Heart right ventricle (tissue), 16 donors: ENCODE results near the gene C1QTNF6. TPM values are rescaled to one million over a fixed set of nuclear protein-coding genes. Genes with fewer than 3 reads are reported as not detected.
"Not testable (repeated sequence)": the region's sequence is repeated elsewhere in the genome, so short reads cannot be mapped to it uniquely, and the experiment has no call there.

ENCODE experiments used
- ATAC-seq, 8 donors: fragments of 200-7000 bp; cut with Tn5 transposase; one replicate each; pipeline ENCODE4 v1.9.1; 2020; ENCODE audit warnings: mild to moderate bottlenecking in 8 of 8, moderate library complexity in 8 of 8, moderate number of reproducible peaks in 1 of 8
- DNase-seq, 2 donors: peaks; one replicate each; pipeline ENCODE4 v3.0.0-alpha.2; 2020
- H3K27ac ChIP-seq, 10 donors: fragments of 200-600 bp; sonication (generic) in 2 of 10; one replicate each; pipeline versions ENCODE4 v1.5.0 to v1.8.0; 2020 to 2022; ENCODE audit warnings: mild to moderate bottlenecking in 3 of 10
- H3K27me3 ChIP-seq, 7 donors: fragments of 200-600 bp; one replicate each; pipeline ENCODE4 v1.8.0; 2021 to 2022; ENCODE audit warnings: mild to moderate bottlenecking in 2 of 7
- H3K36me3 ChIP-seq, 9 donors: fragments of 200-600 bp; sonication (generic) in 1 of 9; one replicate each; pipeline versions ENCODE4 v1.5.0 to v1.8.0; 2020 to 2022; ENCODE audit warnings: mild to moderate bottlenecking in 2 of 9
- H3K4me1 ChIP-seq, 9 donors: fragments of 200-600 bp; sonication (generic) in 1 of 9; one replicate each; pipeline versions ENCODE4 v1.5.0 to v1.8.0; 2020 to 2022; ENCODE audit warnings: mild to moderate bottlenecking in 4 of 9
- H3K4me3 ChIP-seq, 10 donors: fragments of 200-600 bp; sonication (generic) in 2 of 10; one replicate each; pipeline versions ENCODE4 v1.5.0 to v1.8.0; 2020 to 2022; ENCODE audit warnings: mild to moderate bottlenecking in 7 of 10, moderate library complexity in 2 of 10
- H3K9me3 ChIP-seq, 11 donors: fragments of 200-600 bp in 10 of 11; sonication (generic) in 2 of 11; one replicate each; pipeline versions ENCODE4 v1.5.0 to v1.8.0; 2013 to 2022; ENCODE audit warnings: mild to moderate bottlenecking in 2 of 11, control low read depth in 1 of 11, moderate library complexity in 1 of 11
- CTCF ChIP-seq, 9 donors: fragments of 200-600 bp; sonication (generic) in 2 of 9; IDR thresholded peaks; one replicate each; pipeline versions ENCODE4 v1.5.0 to v1.8.0; 2021 to 2022; ENCODE audit warnings: antibody characterized with exemption in 9 of 9, mild to moderate bottlenecking in 5 of 9, moderate library complexity in 1 of 9
- WGBS, 2 donors: extraction: QIAGEN DNeasy Blood & Tissue Kit; methylation state at CpG; one replicate each; pipeline ENCODE4 v1.1.7; 2013; ENCODE audit warnings: inconsistent platforms in 1 of 2; 5-methylcytosine and 5-hydroxymethylcytosine counted together
- intact Hi-C, 10 donors: fragments of 100-400 bp; cut with DNase I; formaldehyde crosslinking; loops; one replicate each; pipeline versions ENCODE4 v1.11.1 to v1.14.2; 2022
- polyA plus RNA-seq, 2 donors: library from polyadenylated mRNA; stranded (reverse); fragments of 200-250 nt; gene quantifications; one replicate each; pipeline ENCODE4 v1.2.3, GENCODE V29; 2013
- total RNA-seq, 10 donors: library from RNA; stranded (reverse); fragmentation: NEBNext Ultra II Directional in 3 of 10; extraction: Animal tissue kit (Norgen Biotek cat#: 25700) in 3 of 10; gene quantifications; one replicate each; pipeline versions ENCODE4 v1.2.1 to v1.2.4, GENCODE V29; 2021 to 2023
- donor health status: Arrhythmogenic right ventricular cardiomyopathy.
- donor health status: ischemic (EF 13 %, LVEDD 7.1; RV severe dilation, severe dysfunction).
- donor health status: healthy with polysubstance abuse.
- donor health status: DM: no; HTN: yes; CAD: no.
- donor health status: DM: no; HTN: no; CAD: no.
- donor health status: ischemic (EF 25% LVEDD 6.9; RV normal size, moderate dysfunction).
- donor health status: ischemic (EF 25% LVEDD 5.7; RV mildly dilated, moderate dysfunction).
- donor health status: healthy.
- donor health status: DM: yes; HTN: yes; CAD: no.
- donor health status: Ischemic cardiomyopathy.
- donor health status: ischemic (EF 35%, LVEDD 5.7; RV mildly dilated, moderate dysfunction).
- donor health status: nonischemic (EF 11% LVEDD 7.7; RV severe dilation, severe dysfunction).
- donor health status: DM: yes; HTN: yes; CAD: no.
- donor health status: PGD.
- donor health status: ischemic (EF 29% LVEDD 5.4; RV normal size, mild dysfunction).
- donor health status: nonischemic (EF 23%, LVEDD 6.1; RV moderate dilation, normal function).

C1QTNF6 gene
- total and polyA plus RNA-seq, 12 donors, result 0.51 to 6.4 (median 1.5) TPM

GRCh38 chr22:37174964-37175363, 13.1 kb downstream of the C1QTNF6 start:
- Histone ChIP-seq H3K36me3 (no peaks in the 10 kb centered on the region), H3K9me3 (no peaks in the 10 kb centered on the region), H3K4me1 (peaks cover 32 to 55% (median 47%) of the 10 kb centered on the region in 9 donors), H3K27ac (no peak overlapping the region), H3K4me3 (no peak overlapping the region), H3K27me3 (no peaks in the 10 kb centered on the region)
- no peak for DNase-seq
- 91 to 93% methylated on average over 9 of the region's 9 CpGs for WGBS, 2 donors
- TF ChIP-seq CTCF (IDR thresholded peaks at IDR 0.05), result no peak
- ATAC-seq, result no peak
- intact Hi-C loops, result no loop called here

DNA sequence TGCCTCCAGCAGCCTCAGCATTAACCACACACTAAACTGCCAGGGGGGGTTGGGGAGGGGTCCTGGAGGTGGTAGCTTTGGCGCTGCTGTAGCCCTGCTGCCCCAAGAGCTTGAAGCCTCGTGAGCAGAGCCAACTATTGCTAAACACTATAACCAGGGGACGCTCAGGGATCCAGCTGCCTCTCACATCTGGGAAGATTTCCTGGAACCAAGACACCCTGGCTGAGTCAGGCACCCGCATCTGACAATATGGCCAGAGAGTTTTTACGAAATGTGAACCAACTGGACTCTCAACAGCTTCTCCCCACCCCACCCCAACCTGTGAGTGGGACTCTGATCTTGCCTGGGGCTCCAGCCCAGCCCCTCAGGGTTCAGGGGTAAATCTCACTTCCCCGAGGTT, 14.3 kb downstream of the C1QTNF6 start:
- TF ChIP-seq CTCF (IDR thresholded peaks at IDR 0.05), result no peak
- Histone ChIP-seq H3K9me3 (no peaks in the 10 kb centered on the region), H3K4me1 (peaks cover 27 to 44% (median 35%) of the 10 kb centered on the region in 9 donors), H3K27me3 (no peaks in the 10 kb centered on the region), H3K4me3 (no peak overlapping the region), H3K36me3 (no peaks in the 10 kb centered on the region), H3K27ac (no peak overlapping the region)
- intact Hi-C loops, result no loop called here
- 79 to 80% methylated on average over 6 of the region's 6 CpGs for WGBS, 2 donors
- no peak for DNase-seq
- ATAC-seq, result peak in 5 of 8 donors; percentile 16 to 63 (median 25)

DNA sequence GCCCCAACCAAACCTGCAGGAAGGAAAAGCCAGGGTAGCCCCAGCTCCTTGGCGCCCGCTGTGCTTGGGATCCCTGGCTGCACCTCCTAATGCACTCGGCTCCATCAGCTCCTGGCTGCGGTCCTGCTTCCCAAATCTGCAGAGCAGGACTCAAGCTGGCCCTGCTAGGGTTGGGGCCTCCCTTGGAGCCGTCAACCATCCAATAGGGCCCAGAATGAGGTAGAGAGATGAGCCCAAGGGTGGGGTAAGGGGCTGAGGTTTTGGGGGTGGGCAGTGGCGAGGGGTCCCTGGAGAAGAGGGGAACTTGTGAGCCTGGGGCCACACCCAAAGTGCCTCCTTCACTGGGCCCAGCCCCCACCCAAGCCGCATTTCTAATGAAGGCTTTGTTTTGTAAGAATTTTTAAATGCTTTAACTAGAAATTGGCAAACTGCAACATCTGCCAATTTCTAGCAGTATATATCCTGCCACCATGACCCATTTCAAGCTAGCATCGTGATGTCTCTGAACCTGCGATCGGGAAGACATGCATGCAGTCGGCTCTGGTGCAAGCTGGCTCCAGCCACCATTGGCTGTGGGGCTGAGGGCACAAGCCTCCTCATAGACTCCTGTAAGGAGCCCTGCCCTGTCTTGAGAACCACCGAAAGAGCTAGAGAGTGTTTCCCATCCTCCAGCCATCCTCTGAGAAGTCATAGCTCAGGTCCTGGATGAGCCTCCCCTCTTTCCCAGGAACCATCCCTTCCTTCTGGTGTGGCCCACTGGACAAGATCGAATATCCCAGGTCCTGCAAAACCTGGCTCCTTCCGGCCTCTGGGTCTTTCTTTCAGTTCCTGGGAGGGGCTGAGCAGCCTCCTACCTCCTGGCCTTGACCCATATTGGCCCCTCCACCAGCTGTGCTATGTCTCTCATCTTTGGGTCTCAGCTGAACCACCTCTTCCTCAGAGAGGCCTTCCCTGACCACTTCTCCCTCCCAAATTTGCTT, 15.5 kb downstream of the C1QTNF6 start:
- Histone ChIP-seq H3K27ac (no peak overlapping the region), H3K4me3 (no peak overlapping the region), H3K9me3 (no peaks in the 10 kb centered on the region), H3K36me3 (no peaks in the 10 kb centered on the region), H3K27me3 (no peaks in the 10 kb centered on the region), H3K4me1 (peaks cover 18 to 42% (median 31%) of the 10 kb centered on the region in 9 donors)
- no peak for TF ChIP-seq CTCF (IDR thresholded peaks at IDR 0.05)
- WGBS, 2 donors, result 88 to 89% methylated on average over 14 of the region's 14 CpGs
- intact Hi-C loops, result no loop called here
- no peak for DNase-seq
- no peak for ATAC-seq

DNA sequence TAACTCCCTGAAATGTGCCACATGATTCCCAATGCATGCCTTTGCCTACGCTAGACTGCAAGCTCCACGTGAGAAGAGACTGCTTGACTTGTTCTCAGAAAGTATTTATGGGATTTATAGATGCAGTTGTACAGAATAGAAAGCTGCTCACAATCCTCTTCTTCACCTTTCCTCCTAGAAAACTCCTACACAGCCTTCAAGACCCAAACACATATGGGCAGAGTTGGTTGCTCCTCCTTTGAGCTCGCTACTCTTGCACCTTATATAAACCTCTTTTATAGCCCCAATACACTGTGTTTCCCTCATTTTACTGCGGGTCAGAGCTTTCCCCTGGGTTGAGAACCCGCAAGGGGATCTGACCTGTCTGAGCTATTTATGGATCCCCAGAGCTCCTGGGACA, 16.4 kb downstream of the C1QTNF6 start:
- WGBS, 2 donors, result 75 to 87% methylated on average over 5 of the region's 5 CpGs
- TF ChIP-seq CTCF (IDR thresholded peaks at IDR 0.05), result no peak
- Histone ChIP-seq H3K27me3 (no peaks in the 10 kb centered on the region), H3K27ac (no peak overlapping the region), H3K9me3 (no peaks in the 10 kb centered on the region), H3K4me1 (peaks cover 14 to 42% (median 30%) of the 10 kb centered on the region in 9 donors), H3K4me3 (no peak overlapping the region), H3K36me3 (no peaks in the 10 kb centered on the region)
- DNase-seq (no peak), ATAC-seq (no peak)
- intact Hi-C loops, result no loop called here

DNA sequence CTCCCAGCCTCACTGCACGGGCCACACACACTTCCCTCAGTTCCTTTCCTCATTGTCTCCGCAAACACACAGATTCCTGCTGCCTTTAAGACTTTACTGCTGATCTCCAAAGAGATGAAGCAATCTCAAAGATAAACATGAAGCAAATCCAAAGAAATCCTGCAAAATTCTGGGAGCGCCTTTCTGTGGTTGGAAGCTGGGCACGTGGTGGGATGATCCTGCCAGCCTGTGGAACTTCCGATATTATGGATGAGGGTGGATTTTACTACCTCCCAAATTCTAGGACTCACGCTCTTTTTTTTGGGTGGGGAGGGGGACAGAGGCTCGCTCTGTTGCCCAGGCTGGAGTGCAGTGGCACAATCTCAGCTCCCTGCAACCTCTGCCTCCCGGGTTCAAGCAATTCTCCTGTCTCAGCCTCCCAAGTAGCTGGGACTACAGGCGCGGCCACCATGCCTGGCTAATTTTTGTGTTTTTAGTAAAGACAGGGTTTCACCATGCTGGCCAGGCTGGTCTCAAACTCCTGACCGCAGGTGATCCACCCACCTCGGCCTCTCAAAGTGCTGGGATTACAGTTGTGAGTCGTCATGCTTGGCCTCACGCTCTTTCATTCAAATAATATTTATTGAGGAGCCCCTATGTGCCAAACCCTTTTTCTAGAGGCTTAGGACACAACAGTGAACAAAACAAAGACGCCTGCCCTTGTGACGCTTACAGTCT, 17.2 kb downstream of the C1QTNF6 start:
- H3K4me1 ChIP-seq, result peaks cover 6 to 42% (median 25%) of the 10 kb centered on the region in 9 donors
- H3K27me3 ChIP-seq, intact Hi-C loops, H3K9me3 ChIP-seq, DNase-seq, ATAC-seq, H3K36me3 ChIP-seq, H3K4me3 ChIP-seq: not testable (repeated sequence)
- peak overlapping the region in 1 of 10 donors; percentile 40 for H3K27ac ChIP-seq
- WGBS, 2 donors, result 95 to 96% methylated on average over 16 of the region's 16 CpGs
